PC-3 (cell line): ENCODE measurements around the gene UQCC5.

Source experiments
- EZH2 ChIP-seq: fragments of 300-600 bp; sonication (generic); IDR thresholded peaks from one replicate; pipeline ENCODE4 v1.6.1; 2017; ENCODE audit warnings: antibody characterized with exemption, mild to moderate bottlenecking, low read length; ENCODE audit not compliant: unreplicated experiment
- EZH2phosphoT487 ChIP-seq: fragments of 300-600 bp; sonication (generic); IDR thresholded peaks from 2 replicates; pipeline ENCODE4 v1.6.1; 2018; ENCODE audit warnings: mild to moderate bottlenecking, antibody characterized with exemption, low read length, borderline replicate concordance
- TF ChIP-seq, protein P1 (sequence below): fragments of 300-600 bp; sonication (generic); conservative IDR thresholded peaks from 2 replicates; pipeline ENCODE4 v1.5.1; 2017; ENCODE audit warnings: antibody characterized with exemption, low read depth, mild to moderate bottlenecking, low read length

DNA sequence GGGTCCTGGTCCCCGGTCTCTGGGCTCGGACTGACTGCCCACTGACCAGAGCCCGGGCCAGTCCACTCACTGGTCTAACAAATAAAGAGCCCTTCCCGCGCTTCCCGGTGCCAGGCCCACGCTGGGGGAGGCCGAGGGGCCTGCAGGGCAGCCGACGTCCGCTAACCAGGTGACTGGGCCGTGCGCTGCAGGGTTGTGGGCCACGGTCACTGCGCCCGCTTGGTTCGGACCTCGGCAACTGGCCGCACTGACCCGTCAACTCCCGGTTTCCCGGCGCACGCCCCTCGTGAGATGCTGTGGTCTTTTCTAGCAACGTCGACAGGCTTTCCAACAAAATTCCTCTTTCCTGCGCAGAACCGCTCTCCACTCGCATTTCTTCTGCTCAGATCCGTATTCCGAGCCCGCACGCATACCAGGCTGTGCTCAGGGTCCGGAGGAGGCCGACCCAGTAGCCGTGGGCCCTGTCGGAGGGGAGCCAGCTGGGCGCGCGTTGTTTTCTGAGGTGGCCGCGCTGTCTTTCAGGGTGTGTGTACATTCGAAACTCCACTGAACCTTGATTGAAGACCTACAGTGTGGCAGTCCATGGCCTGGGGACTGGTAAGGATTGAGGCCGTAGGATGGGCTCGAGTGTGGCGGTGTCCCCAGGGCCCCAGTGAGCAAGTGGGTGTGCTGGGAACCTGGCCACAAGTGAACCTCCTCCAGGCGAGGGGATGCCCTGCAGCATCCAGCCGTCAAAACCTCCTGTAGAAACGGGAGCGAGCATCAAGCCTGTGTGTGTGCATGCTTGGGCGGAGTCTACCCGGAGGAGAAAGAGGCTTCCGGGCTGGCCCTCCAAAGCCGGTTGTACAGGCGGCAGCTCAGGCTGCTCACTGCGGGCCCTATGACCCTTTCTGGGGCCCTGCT, 1.9 kb upstream of the UQCC5 start:
- TF ChIP-seq, protein P1, sequence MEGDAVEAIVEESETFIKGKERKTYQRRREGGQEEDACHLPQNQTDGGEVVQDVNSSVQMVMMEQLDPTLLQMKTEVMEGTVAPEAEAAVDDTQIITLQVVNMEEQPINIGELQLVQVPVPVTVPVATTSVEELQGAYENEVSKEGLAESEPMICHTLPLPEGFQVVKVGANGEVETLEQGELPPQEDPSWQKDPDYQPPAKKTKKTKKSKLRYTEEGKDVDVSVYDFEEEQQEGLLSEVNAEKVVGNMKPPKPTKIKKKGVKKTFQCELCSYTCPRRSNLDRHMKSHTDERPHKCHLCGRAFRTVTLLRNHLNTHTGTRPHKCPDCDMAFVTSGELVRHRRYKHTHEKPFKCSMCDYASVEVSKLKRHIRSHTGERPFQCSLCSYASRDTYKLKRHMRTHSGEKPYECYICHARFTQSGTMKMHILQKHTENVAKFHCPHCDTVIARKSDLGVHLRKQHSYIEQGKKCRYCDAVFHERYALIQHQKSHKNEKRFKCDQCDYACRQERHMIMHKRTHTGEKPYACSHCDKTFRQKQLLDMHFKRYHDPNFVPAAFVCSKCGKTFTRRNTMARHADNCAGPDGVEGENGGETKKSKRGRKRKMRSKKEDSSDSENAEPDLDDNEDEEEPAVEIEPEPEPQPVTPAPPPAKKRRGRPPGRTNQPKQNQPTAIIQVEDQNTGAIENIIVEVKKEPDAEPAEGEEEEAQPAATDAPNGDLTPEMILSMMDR = no peak
- TF ChIP-seq EZH2 (no peak), EZH2phosphoT487 (no peak)
